ENCODE data around the gene C1QL2. TPM values are rescaled to one million over a fixed set of nuclear protein-coding genes. Genes with fewer than 3 reads are reported as not detected.

C1QL2 gene
- total and polyA plus RNA-seq, 2 donors, result 0.04 TPM; not detected in 1

- Histone ChIP-seq H3K36me3 (ENCODE audit: insufficient read depth) (no peaks in the 10 kb centered on the region), H3K4me3 (ENCODE audit: low read depth, low read length) (no peak overlapping the region), H3K27ac (ENCODE audit: low read depth) (no peak overlapping the region), H3K4me1 (ENCODE audit: insufficient read depth) (no peaks in the 10 kb centered on the region)
- no peak for DNase-seq (ENCODE audit: extremely low spot score)
- WGBS, result 74% methylated on average over 6 of the region's 6 CpGs
Measured at GRCh38 chr2:119192893-119193292, 34.3 kb upstream of the C1QL2 start.

- H3K4me3 ChIP-seq (ENCODE audit: low read depth, low read length), result no peak overlapping the region
- WGBS, result 64% methylated on average over 8 of the region's 8 CpGs
- H3K36me3 ChIP-seq (ENCODE audit: insufficient read depth), result no peaks in the 10 kb centered on the region
- DNase-seq (ENCODE audit: extremely low spot score), result no peak
- no peaks in the 10 kb centered on the region for H3K4me1 ChIP-seq (ENCODE audit: insufficient read depth)
- no peak overlapping the region for H3K27ac ChIP-seq (ENCODE audit: low read depth)
Measured at GRCh38 chr2:119190321-119191111, 32.0 kb upstream of the C1QL2 start.

DNA sequence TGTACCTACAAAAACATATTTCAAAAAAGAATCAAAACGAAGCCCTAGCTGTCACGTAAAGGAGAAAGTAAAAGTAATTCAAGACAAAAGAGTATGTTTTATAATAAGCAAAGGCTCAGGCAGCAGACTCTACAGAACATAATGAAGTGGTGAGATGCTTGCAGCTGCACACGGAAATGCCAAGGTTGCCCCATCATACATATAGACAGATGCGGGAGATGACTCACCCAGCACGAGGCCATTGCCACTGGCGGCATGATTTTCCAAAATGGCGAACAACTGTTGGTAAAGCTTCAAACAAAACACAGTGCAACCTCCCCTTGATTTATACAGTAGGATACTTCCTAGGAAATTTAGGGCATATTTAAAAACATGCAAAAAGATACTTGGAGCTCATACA is 26.0 kb upstream of the C1QL2 start:
- H3K4me1 ChIP-seq (ENCODE audit: insufficient read depth), result no peaks in the 10 kb centered on the region
- no peaks in the 10 kb centered on the region for H3K36me3 ChIP-seq (ENCODE audit: insufficient read depth)
- H3K4me3 ChIP-seq (ENCODE audit: low read depth, low read length), result no peak overlapping the region
- 88% methylated on average over 7 of the region's 7 CpGs for WGBS
- no peak for DNase-seq (ENCODE audit: extremely low spot score)
- no peak overlapping the region for H3K27ac ChIP-seq (ENCODE audit: low read depth)

DNA sequence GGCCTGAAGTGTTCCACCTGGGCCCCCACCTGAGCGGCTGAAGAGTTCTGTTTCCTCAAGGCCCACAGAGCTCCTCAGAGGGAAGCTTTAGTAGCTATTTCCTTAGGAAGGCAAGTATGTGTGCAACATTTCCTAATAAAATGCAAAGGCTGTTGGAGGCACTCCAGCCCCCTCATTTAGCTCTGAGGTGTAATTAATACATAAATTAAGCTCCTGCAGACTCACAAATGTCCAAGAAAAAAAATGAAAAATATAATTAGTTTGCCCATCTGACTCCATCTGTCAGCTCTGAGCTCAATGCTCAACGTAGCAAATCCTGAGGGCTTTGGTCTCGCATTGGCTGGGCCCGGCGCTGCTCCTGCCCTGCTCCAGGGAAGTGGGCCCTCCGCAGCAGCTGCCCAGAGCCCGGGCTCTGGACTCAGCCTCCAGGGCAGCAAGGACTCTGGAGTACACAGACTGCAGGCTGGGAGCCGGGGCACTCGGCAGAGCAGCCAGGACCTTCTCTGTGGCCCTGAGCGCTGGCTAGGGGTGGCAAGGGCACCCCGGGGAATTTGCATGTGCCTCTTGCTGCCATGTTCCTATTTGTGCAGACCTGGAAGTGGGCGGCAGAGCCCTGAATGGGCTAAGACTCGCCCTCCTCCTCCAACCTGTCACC is 23.4 kb upstream of the C1QL2 start:
- 82% methylated on average over 13 of the region's 13 CpGs for WGBS
- Histone ChIP-seq H3K27ac (ENCODE audit: low read depth) (no peak overlapping the region), H3K36me3 (ENCODE audit: insufficient read depth) (no peaks in the 10 kb centered on the region), H3K4me3 (ENCODE audit: low read depth, low read length) (no peak overlapping the region), H3K4me1 (ENCODE audit: insufficient read depth) (no peaks in the 10 kb centered on the region)
- no peak for DNase-seq (ENCODE audit: extremely low spot score)

DNA sequence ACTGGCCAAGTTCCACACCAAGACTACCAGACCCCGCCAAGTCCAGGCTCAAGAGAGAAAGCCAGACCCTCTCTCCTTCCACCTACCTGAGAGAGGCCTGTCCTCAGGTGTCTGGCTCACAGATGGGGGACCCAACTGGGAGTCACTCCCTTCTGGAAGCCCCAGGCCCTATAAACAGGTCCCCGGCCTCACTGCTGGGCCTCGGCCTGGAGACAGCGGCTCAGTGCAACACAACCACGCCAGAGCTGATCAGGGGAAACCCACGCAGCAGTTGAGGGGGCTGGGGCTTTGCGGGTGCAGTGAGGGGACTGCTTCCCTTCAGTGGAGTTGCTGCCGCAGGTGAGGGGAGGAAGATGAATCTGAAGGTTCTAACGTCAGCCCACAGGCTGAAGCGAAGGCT is 22.8 kb upstream of the C1QL2 start:
- no peaks in the 10 kb centered on the region for H3K36me3 ChIP-seq (ENCODE audit: insufficient read depth)
- no peak overlapping the region for H3K27ac ChIP-seq (ENCODE audit: low read depth)
- no peak for DNase-seq (ENCODE audit: extremely low spot score)
- no peaks in the 10 kb centered on the region for H3K4me1 ChIP-seq (ENCODE audit: insufficient read depth)
- 89% methylated on average over 10 of the region's 10 CpGs for WGBS
- no peak overlapping the region for H3K4me3 ChIP-seq (ENCODE audit: low read depth, low read length)

DNA sequence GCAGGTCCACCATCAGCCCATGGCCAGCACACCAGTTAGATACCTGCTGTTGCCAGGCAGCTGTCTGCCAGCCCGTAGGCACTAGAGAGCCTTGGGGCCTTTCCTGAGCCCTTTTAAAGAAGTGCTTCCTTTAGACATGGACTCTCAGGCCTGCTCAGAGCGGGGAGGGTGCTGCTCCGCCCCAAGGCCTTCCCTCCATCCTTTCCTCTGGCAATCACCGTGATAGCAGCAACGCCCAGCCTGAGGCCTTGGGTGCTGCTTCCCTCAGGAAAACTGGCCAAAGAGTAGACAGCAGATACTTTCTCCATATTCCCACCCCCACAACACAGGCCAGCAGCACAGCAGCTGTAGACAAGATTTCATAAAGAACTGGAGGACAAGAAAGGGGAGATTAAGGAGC is 22.3 kb upstream of the C1QL2 start:
- H3K4me1 ChIP-seq (ENCODE audit: insufficient read depth), result no peaks in the 10 kb centered on the region
- no peak overlapping the region for H3K27ac ChIP-seq (ENCODE audit: low read depth)
- DNase-seq (ENCODE audit: extremely low spot score), result no peak
- H3K4me3 ChIP-seq (ENCODE audit: low read depth, low read length), result no peak overlapping the region
- no peaks in the 10 kb centered on the region for H3K36me3 ChIP-seq (ENCODE audit: insufficient read depth)
- 70% methylated on average over 5 of the region's 5 CpGs for WGBS

GRCh38 chr2:119179991-119180390 is 21.4 kb upstream of the C1QL2 start:
- H3K4me1 ChIP-seq (ENCODE audit: insufficient read depth), result no peaks in the 10 kb centered on the region
- no peak for DNase-seq (ENCODE audit: extremely low spot score)
- H3K27ac ChIP-seq (ENCODE audit: low read depth), result no peak overlapping the region
- H3K4me3 ChIP-seq (ENCODE audit: low read depth, low read length), result no peak overlapping the region
- WGBS, result 83% methylated on average over 7 of the region's 7 CpGs
- H3K36me3 ChIP-seq (ENCODE audit: insufficient read depth), result no peaks in the 10 kb centered on the region

- no peak overlapping the region for H3K4me3 ChIP-seq (ENCODE audit: low read depth, low read length)
- no peaks in the 10 kb centered on the region for H3K36me3 ChIP-seq (ENCODE audit: insufficient read depth)
- no peak overlapping the region for H3K27ac ChIP-seq (ENCODE audit: low read depth)
- no peak for DNase-seq (ENCODE audit: extremely low spot score)
- no peaks in the 10 kb centered on the region for H3K4me1 ChIP-seq (ENCODE audit: insufficient read depth)
- WGBS, result 75% methylated on average over 2 of the region's 2 CpGs
Measured at GRCh38 chr2:119179202-119179601, 20.7 kb upstream of the C1QL2 start.

GRCh38 chr2:119178776-119179175 is 20.2 kb upstream of the C1QL2 start:
- Histone ChIP-seq H3K4me3 (ENCODE audit: low read depth, low read length) (no peak overlapping the region), H3K36me3 (ENCODE audit: insufficient read depth) (no peaks in the 10 kb centered on the region), H3K4me1 (ENCODE audit: insufficient read depth) (no peaks in the 10 kb centered on the region), H3K27ac (ENCODE audit: low read depth) (no peak overlapping the region)
- no peak for DNase-seq (ENCODE audit: extremely low spot score)
- WGBS, result 91% methylated on average over 6 of the region's 6 CpGs

DNA sequence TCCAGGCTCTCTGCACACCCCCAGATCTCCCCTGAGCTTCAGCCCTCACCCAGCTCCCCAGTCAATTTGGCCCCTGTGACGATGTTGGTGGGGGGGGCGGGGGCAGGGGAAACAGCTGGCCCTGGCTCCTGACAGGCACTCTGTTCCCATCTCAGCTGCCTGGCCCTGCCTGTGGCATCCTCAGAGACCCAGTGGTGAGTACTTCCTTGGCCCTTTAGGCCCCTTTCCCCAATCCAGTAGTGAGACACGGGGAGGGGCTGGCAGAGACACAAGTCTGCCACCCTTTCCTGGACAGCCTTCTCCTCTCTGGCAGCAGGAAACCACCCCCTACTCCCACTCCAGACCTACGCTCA is 19.3 kb upstream of the C1QL2 start:
- Histone ChIP-seq H3K4me1 (ENCODE audit: insufficient read depth) (no peaks in the 10 kb centered on the region), H3K4me3 (ENCODE audit: low read depth, low read length) (no peak overlapping the region), H3K27ac (ENCODE audit: low read depth) (no peak overlapping the region), H3K36me3 (ENCODE audit: insufficient read depth) (no peaks in the 10 kb centered on the region)
- no peak for DNase-seq (ENCODE audit: extremely low spot score)
- WGBS, result 53% methylated on average over 4 of the region's 4 CpGs

GRCh38 chr2:119177171-119177837 is 18.8 kb upstream of the C1QL2 start:
- H3K36me3 ChIP-seq (ENCODE audit: insufficient read depth), result no peaks in the 10 kb centered on the region
- no peaks in the 10 kb centered on the region for H3K4me1 ChIP-seq (ENCODE audit: insufficient read depth)
- no peak overlapping the region for H3K4me3 ChIP-seq (ENCODE audit: low read depth, low read length)
- 84% methylated on average over 12 of the region's 12 CpGs for WGBS
- DNase-seq (ENCODE audit: extremely low spot score), result no peak
- H3K27ac ChIP-seq (ENCODE audit: low read depth), result no peak overlapping the region

DNA sequence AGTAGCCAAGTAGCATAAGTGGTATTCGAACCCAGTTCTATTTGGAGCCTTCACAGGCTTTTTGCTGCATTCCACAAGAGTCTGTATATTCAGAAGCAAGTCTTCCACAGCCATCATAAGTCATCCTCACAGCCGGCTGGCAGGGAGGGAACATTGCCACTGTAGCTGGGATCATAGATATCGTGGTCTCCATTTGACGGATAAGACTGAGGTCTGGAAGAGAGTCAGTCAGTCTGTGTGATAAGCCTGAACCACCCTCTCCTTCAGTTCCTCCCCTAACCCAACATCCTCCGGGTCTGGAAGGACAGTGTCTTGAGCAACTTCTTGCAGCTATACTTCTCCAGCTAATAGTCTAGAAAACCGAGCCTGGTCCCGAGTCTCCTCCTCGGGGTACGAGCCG is 17.0 kb upstream of the C1QL2 start:
- DNase-seq (ENCODE audit: extremely low spot score), result no peak

DNA sequence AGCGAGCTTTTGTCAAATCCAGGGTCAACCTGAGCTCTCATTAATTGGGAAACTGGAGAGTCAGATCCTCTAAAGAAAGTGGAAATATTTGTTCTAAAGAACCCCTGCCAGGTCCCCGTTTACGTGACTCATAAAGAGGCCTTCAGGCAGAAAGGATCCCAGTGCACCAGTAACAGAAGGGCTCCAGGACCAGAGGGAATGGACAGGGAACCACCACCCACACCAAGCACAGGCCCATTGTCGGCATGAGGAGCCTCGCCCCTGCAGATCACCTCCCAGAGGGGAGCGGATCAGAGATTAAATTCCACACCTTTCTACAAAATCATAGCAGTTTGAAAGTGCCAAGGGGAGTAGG is 16.4 kb upstream of the C1QL2 start:
- no peak overlapping the region for H3K4me3 ChIP-seq (ENCODE audit: low read depth, low read length)
- H3K4me1 ChIP-seq (ENCODE audit: insufficient read depth), result no peaks in the 10 kb centered on the region
- DNase-seq (ENCODE audit: extremely low spot score), result no peak
- 75% methylated on average over 6 of the region's 6 CpGs for WGBS
- H3K27ac ChIP-seq (ENCODE audit: low read depth), result no peak overlapping the region
- no peaks in the 10 kb centered on the region for H3K36me3 ChIP-seq (ENCODE audit: insufficient read depth)

More for the DNA sequence above, 17.0 kb upstream of the C1QL2 start:
- Histone ChIP-seq H3K36me3 (ENCODE audit: insufficient read depth) (no peaks in the 10 kb centered on the region), H3K4me3 (ENCODE audit: low read depth, low read length) (no peak overlapping the region), H3K27ac (ENCODE audit: low read depth) (no peak overlapping the region), H3K4me1 (ENCODE audit: insufficient read depth) (no peaks in the 10 kb centered on the region)
- whole genome bisulfite sequencing, result 86% methylated on average over 10 of the region's 10 CpGs

All from urinary bladder (tissue), 4 donors.